HepG2 (cell line): ENCODE data around the gene PNPLA2. TPM values are rescaled to one million over a fixed set of nuclear protein-coding genes. Genes with fewer than 3 reads are reported as not detected.

Experiments used
- CEBPZ ChIP-seq: IDR thresholded peaks from 2 replicates; pipeline ENCODE4 v1.6.1; 2012; ENCODE audit warnings: low read length, improper control_type of control experiment
- HNF4G ChIP-seq, 2 experiments: sonication (generic) in 1 of 2; formaldehyde crosslinking in 1 of 2; IDR thresholded peaks; 2 replicates each; pipeline versions ENCODE4 v1.4.0 to v1.6.1; 2011 to 2020; ENCODE audit warnings: borderline replicate concordance in 2 of 2, low read depth in 2 of 2, mild to moderate bottlenecking in 2 of 2, low read length in 1 of 2, missing genetic modification reagents in 1 of 2, moderate library complexity in 1 of 2
- KAT2B ChIP-seq: fragments of 150-350 bp; IDR thresholded peaks from 2 replicates; pipeline ENCODE4 v1.6.1; 2014; ENCODE audit warnings: low read depth, low read length, borderline replicate concordance
- KDM1A ChIP-seq: IDR thresholded peaks from 2 replicates; pipeline ENCODE4 v1.6.1; 2016; ENCODE audit warnings: missing compliant biosample characterization
- MBNL3 ChIP-seq: fragments of 250-450 bp; sonication (Bioruptor Pico); conservative IDR thresholded peaks from 2 replicates; pipeline ENCODE4 v1.8.0; 2022; ENCODE audit warnings: mild to moderate bottlenecking, inconsistent platforms
- TCF7 ChIP-seq: sonication (generic); IDR thresholded peaks from 2 replicates; pipeline ENCODE4 v1.6.1; 2016; ENCODE audit warnings: antibody characterized with exemption, low read depth
- ZNF17 ChIP-seq: sonication (generic); formaldehyde crosslinking; IDR thresholded peaks from 2 replicates; pipeline ENCODE4 v1.5.0; 2020; ENCODE audit warnings: mild to moderate bottlenecking, missing genetic modification reagents
- ZNF225 ChIP-seq: sonication (generic); formaldehyde crosslinking; IDR thresholded peaks from 2 replicates; pipeline ENCODE4 v1.4.0; 2020; ENCODE audit warnings: mild to moderate bottlenecking, missing genetic modification reagents
- ZNF549 ChIP-seq: sonication (generic); formaldehyde crosslinking; IDR thresholded peaks from 2 replicates; pipeline ENCODE4 v1.5.0; 2020; ENCODE audit warnings: missing genetic modification reagents
- ZNF564 ChIP-seq: sonication (generic); formaldehyde crosslinking; IDR thresholded peaks from 2 replicates; pipeline ENCODE4 v1.8.1; 2023; ENCODE audit warnings: mild to moderate bottlenecking, missing genetic modification reagents
- ZNF607 ChIP-seq: sonication (generic); formaldehyde crosslinking; IDR thresholded peaks from 2 replicates; pipeline ENCODE4 v1.5.1; 2020; ENCODE audit warnings: missing genetic modification reagents, mild to moderate bottlenecking, borderline replicate concordance
- ZNF775 ChIP-seq: sonication (generic); formaldehyde crosslinking; IDR thresholded peaks from 2 replicates; pipeline ENCODE4 v1.4.0; 2020; ENCODE audit warnings: missing genetic modification reagents, mild to moderate bottlenecking, moderate library complexity, borderline replicate concordance
- ZSCAN30 ChIP-seq: sonication (generic); formaldehyde crosslinking; IDR thresholded peaks from 2 replicates; pipeline ENCODE4 v1.5.0; 2020; ENCODE audit warnings: mild to moderate bottlenecking, missing genetic modification reagents
- polyA plus RNA-seq, 8 experiments: library from polyadenylated mRNA; depleted of rRNA in 3 of 8; stranded (reverse) in 7 of 8; unstranded in 1 of 8; fragments of >200 nt; fragmentation: Illumina TruSeq in 4 of 8; extraction: Trizol in 4 of 8; gene quantifications; 2 replicates each; pipeline versions ENCODE4 v1.2.1 to v1.2.3, GENCODE V29; 2011 to 2016; ENCODE audit warnings: low read depth in 4 of 8, missing spikeins in 1 of 8, mixed read lengths in 1 of 8; ENCODE audit not compliant: insufficient read depth in 1 of 8
- total RNA-seq, 5 experiments: library from RNA; depleted of rRNA; stranded (reverse); fragments of >200 nt; fragmentation: Illumina TruSeq; extraction: Trizol; gene quantifications; 2 replicates each; pipeline ENCODE4 v1.2.3, GENCODE V29; 2016; ENCODE audit warnings: low read depth in 1 of 5
- TF ChIP-seq, protein P1 (sequence below): sonication (generic); formaldehyde crosslinking; IDR thresholded peaks from 2 replicates; pipeline ENCODE4 v1.5.1; 2020; ENCODE audit warnings: missing genetic modification reagents, mild to moderate bottlenecking, borderline replicate concordance
- TF ChIP-seq, protein P2 (sequence below): sonication (generic); formaldehyde crosslinking; IDR thresholded peaks from 2 replicates; pipeline ENCODE4 v1.4.0; 2020; ENCODE audit warnings: missing genetic modification reagents, borderline replicate concordance

Gene PNPLA2
- total and polyA plus RNA-seq, 2 of the 13 experiments (the other 11 are each of a cell fraction or from before 2014, with no cell fraction given) = 10.5 to 43.2 TPM

- no peak for TF ChIP-seq CEBPZ
- peak; percentile 58; the same call in 1 of the 2 replicates for TF ChIP-seq ZNF607
- TF ChIP-seq ZNF225 (CRISPR knock-in tag) = no peak
- TF ChIP-seq ZNF17 (CRISPR knock-in tag) = no peak
- TF ChIP-seq ZNF775 (CRISPR knock-in tag) = no peak
- no peak for TF ChIP-seq MBNL3 (CRISPR knock-in tag)
- TF ChIP-seq ZNF549 = no peak
- peak; percentile 82 for TF ChIP-seq HNF4G (IDR thresholded peaks at IDR 0.05; ENCODE audit: borderline replicate concordance, low read depth, low read length)
- TF ChIP-seq HNF4G (CRISPR knock-in tag; IDR thresholded peaks at IDR 0.05; ENCODE audit: borderline replicate concordance, low read depth) = peak; percentile 83; the same call in 1 of the 2 replicates
- TF ChIP-seq ZNF564 (CRISPR knock-in tag) = 0 out of 2 replicates have a peak, but pooled peaks have one; percentile 68
- no peak for TF ChIP-seq KDM1A (CRISPR knock-in tag)
- TF ChIP-seq TCF7 = no peak
- TF ChIP-seq, protein P1, sequence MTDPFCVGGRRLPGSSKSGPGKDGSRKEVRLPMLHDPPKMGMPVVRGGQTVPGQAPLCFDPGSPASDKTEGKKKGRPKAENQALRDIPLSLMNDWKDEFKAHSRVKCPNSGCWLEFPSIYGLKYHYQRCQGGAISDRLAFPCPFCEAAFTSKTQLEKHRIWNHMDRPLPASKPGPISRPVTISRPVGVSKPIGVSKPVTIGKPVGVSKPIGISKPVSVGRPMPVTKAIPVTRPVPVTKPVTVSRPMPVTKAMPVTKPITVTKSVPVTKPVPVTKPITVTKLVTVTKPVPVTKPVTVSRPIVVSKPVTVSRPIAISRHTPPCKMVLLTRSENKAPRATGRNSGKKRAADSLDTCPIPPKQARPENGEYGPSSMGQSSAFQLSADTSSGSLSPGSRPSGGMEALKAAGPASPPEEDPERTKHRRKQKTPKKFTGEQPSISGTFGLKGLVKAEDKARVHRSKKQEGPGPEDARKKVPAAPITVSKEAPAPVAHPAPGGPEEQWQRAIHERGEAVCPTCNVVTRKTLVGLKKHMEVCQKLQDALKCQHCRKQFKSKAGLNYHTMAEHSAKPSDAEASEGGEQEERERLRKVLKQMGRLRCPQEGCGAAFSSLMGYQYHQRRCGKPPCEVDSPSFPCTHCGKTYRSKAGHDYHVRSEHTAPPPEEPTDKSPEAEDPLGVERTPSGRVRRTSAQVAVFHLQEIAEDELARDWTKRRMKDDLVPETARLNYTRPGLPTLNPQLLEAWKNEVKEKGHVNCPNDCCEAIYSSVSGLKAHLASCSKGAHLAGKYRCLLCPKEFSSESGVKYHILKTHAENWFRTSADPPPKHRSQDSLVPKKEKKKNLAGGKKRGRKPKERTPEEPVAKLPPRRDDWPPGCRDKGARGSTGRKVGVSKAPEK (CRISPR knock-in tag) = 0 out of 2 replicates have a peak, but pooled peaks have one; percentile 77
- TF ChIP-seq, protein P2, sequence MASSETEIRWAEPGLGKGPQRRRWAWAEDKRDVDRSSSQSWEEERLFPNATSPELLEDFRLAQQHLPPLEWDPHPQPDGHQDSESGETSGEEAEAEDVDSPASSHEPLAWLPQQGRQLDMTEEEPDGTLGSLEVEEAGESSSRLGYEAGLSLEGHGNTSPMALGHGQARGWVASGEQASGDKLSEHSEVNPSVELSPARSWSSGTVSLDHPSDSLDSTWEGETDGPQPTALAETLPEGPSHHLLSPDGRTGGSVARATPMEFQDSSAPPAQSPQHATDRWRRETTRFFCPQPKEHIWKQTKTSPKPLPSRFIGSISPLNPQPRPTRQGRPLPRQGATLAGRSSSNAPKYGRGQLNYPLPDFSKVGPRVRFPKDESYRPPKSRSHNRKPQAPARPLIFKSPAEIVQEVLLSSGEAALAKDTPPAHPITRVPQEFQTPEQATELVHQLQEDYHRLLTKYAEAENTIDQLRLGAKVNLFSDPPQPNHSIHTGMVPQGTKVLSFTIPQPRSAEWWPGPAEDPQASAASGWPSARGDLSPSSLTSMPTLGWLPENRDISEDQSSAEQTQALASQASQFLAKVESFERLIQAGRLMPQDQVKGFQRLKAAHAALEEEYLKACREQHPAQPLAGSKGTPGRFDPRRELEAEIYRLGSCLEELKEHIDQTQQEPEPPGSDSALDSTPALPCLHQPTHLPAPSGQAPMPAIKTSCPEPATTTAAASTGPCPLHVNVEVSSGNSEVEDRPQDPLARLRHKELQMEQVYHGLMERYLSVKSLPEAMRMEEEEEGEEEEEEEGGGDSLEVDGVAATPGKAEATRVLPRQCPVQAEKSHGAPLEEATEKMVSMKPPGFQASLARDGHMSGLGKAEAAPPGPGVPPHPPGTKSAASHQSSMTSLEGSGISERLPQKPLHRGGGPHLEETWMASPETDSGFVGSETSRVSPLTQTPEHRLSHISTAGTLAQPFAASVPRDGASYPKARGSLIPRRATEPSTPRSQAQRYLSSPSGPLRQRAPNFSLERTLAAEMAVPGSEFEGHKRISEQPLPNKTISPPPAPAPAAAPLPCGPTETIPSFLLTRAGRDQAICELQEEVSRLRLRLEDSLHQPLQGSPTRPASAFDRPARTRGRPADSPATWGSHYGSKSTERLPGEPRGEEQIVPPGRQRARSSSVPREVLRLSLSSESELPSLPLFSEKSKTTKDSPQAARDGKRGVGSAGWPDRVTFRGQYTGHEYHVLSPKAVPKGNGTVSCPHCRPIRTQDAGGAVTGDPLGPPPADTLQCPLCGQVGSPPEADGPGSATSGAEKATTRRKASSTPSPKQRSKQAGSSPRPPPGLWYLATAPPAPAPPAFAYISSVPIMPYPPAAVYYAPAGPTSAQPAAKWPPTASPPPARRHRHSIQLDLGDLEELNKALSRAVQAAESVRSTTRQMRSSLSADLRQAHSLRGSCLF (CRISPR knock-in tag) = no peak
- TF ChIP-seq ZSCAN30 = no peak
- TF ChIP-seq KAT2B = no peak
Measured at GRCh38 chr11:838441-839279, 19.9 kb downstream of the PNPLA2 start (continued).
